ENCODE results near the gene TSGA10IP.
"Not testable (repeated sequence)": the region's sequence is repeated elsewhere in the genome, so short reads cannot be mapped to it uniquely, and the experiment has no call there.

Gene TSGA10IP

DNA sequence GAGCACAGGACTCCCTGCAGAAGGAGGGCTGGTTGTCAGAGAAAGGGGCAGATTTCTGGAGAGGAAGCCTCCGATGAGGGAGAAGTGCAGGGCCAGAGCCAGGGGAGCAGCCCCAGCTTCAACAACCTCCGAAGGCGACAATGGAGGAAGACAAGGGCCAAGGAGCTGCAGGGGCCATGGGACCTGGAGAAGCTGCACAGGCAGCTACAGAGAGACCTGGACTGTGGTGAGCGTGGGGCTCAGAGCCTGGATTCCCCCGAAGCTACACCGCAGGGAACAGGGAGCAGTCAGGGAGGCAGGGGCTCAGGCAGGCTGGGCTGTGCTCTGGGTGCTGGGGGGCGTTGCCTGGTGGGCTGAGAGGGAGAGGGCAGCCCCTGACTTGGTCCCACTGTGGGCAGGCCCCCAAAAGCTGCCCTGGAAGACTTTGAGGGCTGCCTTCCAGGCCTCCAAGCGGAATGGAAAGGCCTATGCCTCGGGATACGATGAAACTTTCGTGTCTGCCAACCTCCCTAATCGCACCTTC, 2.4 kb downstream of the TSGA10IP start:
- DNase-seq: no peak

DNA sequence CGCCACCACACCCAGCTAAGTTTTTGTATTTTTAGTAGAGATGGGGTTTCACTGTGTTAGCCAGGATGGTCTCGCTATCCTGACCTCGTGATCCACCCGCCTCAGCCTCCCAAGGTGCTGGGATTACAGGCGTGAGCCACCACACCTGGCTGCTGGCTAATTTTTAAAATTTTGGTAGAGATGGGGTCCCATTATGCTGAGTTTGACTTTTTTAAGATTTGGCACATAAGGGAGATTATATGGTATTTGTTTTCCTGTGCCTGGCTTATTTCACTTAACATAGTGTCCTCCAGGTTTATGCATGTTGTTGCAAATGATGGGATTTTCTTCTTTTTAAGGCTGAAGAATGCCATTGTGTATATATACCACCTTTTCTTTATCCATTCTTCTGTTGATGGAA, 5.4 kb downstream of the TSGA10IP start:
- not testable (repeated sequence) for DNase-seq

DNA sequence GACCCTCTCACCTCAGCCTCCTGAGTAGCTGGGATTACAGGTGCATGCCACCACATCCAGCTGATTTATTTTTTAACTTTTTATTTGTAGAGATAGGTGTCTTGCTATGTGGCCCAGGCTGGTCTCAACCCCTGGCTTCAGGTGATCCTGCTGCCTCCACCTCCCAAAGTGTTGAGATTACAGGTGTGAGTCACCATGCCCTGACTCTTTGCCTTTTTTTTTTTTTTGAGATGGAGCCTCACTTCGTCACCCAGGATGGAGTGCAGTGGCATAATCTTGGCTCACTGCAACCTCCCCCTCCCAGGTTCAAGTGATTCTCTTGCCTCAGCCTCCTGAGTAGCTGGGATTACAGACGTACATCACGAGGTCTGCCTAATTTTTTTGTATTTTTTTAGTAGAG, 6.4 kb downstream of the TSGA10IP start:
- not testable (repeated sequence) for DNase-seq

- no peak for DNase-seq
Measured at GRCh38 chr11:65952052-65952521, 6.8 kb downstream of the TSGA10IP start.

DNA sequence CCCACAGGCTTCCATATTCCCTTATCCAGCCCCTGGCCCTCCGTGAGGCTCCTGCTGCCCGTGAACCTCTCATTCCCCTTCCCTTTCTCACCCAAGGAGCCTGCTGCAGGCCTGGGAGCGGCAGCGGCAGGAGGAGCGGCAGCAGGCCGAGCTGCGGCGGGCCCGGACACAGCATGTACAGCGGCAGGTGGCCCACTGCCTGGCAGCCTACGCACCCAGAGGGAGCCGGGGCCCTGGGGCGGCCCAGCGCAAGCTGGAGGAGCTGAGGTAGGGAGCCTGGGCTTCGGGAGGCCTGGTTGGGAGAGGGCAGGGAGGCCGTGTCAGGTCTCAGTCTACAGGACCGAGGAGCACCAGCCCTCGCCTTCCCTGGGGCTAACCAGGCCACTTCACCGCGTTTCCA, 8.2 kb downstream of the TSGA10IP start:
- DNase-seq: no peak

DNA sequence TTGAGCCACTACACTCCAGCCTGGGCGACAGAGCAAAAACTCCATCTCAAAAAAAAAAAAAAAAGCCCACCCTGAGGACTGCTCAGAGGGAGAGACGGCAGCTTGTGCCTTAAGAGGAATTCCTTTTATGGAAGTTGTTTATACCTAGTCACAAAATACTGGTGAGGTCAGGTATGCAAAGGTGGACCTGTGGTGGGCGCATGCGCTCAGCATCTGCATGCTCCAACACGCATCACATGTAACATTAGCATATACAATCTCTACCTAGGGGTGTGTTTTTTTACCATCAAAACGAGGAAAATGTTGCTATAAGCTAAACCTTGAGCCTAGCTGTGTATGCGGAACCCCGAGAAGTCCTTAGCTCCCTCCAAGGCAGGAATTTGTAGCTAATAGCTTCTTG, 9.5 kb downstream of the TSGA10IP start:
- no peak for DNase-seq

DNA sequence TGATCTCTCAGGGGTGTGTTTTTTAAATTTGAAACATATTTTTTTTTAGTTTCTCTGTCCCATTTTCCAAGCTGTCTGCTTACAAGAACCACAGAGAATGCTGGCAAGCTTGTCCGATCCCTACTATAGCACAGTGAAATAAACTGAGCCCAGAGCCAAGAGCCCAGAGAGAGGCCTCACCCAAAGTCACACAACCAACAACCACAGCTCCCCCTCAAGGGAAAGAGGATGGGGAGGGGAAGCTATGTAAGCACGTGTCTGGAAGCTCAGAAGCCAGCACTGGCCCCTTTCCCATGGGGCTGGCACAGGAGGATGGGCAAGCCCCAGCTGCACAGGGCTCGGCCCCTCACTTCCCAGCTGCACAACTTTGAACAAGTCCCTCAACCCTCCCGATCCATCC, 13.0 kb downstream of the TSGA10IP start:
- no peak for DNase-seq

DNA sequence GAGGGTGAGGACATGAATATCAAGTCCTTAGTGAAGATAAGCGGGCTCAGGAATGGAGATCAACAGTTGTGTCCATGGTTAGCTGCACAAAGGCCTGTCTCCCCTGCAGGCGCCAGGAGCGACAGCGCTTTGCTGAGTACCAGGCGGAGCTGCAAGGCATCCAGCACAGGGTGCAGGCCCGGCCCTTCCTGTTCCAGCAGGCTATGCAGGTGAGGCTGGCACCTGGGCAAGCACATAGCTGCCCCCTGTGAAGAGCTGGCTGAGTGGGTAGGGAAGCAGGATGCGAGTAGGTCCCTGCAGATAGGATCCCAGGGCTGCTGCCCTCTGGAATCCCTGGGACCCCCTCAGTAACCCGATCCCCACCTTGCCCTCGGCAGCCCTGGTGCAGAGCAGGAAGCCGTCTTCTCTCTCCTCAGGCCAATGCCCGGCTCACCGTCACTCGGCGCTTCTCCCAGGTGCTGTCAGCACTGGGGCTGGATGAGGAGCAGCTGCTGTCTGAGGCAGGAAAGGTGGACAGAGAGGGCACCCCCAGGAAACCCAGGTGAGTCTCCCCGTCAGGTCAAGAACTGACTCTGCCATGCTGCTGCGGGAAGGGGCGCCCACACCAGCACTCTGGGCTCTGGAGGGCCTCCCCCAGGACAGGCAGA, 13.6 kb downstream of the TSGA10IP start:
- DNase-seq: no peak

- no peak for DNase-seq
Measured at GRCh38 chr11:65960824-65961266, 15.6 kb downstream of the TSGA10IP start.

GRCh38 chr11:65961267-65962140, 16.2 kb downstream of the TSGA10IP start, which contains the start of gene SART1:
SART1 (plus strand) TSS chr11:65961734; CDS start chr11:65961781, 47 bp downstream.
- DNase-seq: peak; percentile 93

DNA sequence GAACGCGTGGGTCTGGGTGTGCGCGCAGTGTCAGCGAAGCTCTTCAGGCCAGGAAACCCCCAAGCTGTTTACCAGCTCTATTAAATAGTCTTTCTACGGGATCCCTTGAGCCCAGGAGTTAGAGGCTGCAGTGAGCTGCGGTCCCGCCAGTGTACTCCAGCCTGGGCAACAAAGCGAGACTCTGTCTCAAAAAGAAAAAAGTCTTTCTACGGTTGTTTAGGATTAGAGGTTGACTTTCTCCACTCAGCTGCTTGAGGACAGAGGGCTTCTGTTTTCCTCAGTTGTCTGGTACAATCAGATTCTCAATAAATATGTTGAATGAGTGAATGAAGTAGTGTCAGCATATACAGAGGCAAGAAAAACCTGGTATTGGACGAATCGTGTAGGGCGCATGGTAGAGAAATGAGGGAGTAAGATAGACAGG, 16.9 kb downstream of the TSGA10IP start:
- DNase-seq: no peak

DNA sequence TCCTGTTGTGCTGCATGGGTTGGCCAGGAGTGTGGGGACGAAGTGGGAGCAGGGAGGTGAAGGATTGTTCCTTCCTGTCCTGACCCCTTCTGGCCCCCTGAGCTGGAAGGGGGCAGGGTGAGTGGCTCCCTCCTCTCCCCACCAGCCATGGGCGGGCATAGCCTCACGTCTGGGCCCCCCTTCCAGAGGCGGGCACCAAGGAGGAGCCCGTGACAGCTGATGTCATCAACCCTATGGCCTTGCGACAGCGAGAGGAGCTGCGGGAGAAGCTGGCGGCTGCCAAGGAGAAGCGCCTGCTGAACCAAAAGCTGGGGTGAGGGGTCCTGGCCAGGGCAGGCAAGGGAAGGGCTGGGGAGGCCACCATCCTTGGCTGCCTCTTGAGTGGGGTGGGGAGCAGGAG, 19.6 kb downstream of the TSGA10IP start:
- DNase-seq: no peak

- no peak for DNase-seq
Measured at GRCh38 chr11:65965986-65966762, 20.9 kb downstream of the TSGA10IP start.

DNA sequence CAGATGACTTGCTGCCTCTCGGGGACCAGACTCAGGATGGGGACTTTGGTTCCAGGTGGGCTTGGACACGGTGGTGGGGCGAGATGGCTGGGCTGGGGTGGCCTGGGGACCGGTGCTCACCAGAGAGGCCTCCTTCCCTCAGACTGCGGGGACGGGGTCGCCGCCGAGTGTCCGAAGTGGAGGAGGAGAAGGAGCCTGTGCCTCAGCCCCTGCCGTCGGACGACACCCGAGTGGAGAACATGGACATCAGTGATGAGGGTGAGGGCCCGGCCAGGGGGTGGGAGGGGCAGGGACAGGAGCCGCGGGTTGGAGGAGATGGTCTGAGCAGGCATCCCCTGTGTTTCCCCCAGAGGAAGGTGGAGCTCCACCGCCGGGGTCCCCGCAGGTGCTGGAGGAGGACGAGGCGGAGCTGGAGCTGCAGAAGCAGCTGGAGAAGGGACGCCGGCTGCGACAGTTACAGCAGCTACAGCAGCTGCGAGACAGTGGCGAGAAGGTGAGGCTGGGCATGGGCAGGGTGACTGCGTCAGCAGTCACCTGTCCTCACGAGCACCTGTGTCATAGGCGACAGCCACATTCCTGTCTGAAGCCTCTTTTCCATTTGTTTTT, 22.2 kb downstream of the TSGA10IP start:
- no peak for DNase-seq

GRCh38 chr11:65968600-65969482, 23.6 kb downstream of the TSGA10IP start:
- DNase-seq: no peak

- no peak for DNase-seq
Measured at GRCh38 chr11:65972116-65972515, 26.8 kb downstream of the TSGA10IP start.

DNA sequence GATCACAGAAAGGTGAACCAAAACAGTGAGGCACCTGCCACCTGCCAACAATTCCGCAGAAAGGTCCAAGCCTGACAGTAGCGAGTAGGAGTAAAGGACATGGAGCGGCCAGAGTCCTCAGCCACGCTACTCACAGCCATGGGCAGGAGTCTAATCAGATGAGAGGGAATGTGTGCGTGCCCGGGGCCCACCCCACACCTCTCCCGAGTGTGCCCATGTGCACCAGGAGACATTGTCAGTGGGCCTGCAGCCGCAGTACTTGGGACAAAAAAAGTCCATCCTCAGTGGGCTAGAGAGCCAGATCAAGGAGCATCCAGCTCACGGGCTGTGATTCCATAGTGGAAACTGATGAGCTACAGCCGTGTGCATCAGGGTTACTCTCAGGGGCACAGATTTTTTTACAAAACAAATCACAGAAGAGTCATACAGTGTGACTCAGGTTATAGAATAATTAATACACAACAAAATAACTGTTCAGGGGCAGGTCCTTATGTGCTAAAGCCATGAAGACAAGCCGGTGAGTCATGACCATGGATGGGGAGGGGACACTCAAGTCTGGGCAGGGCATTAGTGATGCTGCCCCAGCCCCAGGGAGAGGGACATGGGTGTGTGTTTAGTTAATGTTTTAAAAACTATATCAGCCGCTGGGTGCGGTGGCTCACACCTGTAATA, 28.3 kb downstream of the TSGA10IP start:
- no peak for DNase-seq

GRCh38 chr11:65975771-65976170, 30.5 kb downstream of the TSGA10IP start:
- no peak for DNase-seq

GRCh38 chr11:65976216-65977176, 31.2 kb downstream of the TSGA10IP start:
- DNase-seq: no peak

All from stimulated activated CD4-positive, alpha-beta T cell treated with anti-CD3 and anti-CD28 coated beads, Interleukin-12 subunit alpha, Interleukin-12 subunit beta, amount 100 ng/mL, for 4 hours (primary cell).